LNCaP clone FGC (cell line): ENCODE results near the gene HOXA5.

Experiments
- DNase-seq: peaks from one replicate; pipeline ENCODE4 v3.0.0-alpha.2; 2011; ENCODE audit warnings: low read depth
- H3K4me3 ChIP-seq: 2 replicates; pipeline ENCODE4 v1.5.1; 2011; ENCODE audit warnings: mild to moderate bottlenecking, low read depth, low read length, control low read depth
- TF ChIP-seq, protein P1 (sequence below): IDR thresholded peaks from 2 replicates; pipeline ENCODE4 v1.5.1; 2012; ENCODE audit warnings: mild to moderate bottlenecking; ENCODE audit not compliant: control insufficient read depth, insufficient read depth; ENCODE audit errors: extremely low read depth

Gene HOXA5

DNA sequence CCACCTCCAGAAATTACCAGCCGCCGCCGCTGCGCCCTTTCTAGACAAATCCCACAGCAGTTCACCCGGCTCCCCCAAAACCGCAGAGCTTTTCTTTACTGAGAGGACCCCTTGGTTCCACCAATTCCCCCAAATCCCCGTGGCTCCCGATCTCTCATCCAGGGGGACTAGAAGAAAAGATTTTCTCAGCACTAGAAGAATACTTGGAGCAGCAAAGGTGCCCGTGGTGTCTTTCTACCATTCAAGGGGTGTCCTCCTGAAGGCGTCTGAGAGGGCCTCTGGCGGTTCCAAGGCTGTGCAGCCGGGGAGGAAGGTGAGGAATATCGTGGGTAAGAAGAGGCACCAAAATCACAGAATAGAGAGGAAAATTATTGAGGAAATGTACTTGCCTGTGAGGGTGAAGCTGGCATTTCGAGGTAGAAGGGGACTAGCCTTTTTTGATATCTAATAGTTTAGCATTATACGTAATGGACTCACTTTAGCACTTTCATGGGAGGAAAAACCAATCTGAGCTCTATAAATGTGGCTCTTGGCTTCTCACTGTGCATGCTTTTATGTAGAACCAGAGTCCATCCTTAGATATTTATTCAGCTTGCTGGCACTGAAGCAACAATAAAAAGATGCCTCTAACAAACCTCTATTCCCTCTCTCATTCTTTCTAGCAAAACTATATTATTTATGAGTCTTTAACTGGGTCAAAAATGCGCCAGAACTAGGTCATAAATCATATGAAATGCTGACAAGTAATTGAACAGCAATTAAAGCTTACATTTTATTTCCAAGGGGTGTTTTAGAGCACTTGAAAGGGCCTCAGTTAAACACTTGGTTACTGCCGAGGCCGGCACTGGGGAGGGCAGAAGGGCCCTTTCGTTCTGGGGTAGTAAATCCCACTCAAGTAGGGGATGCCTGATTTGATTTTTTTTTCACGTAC lies 27.2 kb downstream of the HOXA5 start:
- TF ChIP-seq, protein P1, sequence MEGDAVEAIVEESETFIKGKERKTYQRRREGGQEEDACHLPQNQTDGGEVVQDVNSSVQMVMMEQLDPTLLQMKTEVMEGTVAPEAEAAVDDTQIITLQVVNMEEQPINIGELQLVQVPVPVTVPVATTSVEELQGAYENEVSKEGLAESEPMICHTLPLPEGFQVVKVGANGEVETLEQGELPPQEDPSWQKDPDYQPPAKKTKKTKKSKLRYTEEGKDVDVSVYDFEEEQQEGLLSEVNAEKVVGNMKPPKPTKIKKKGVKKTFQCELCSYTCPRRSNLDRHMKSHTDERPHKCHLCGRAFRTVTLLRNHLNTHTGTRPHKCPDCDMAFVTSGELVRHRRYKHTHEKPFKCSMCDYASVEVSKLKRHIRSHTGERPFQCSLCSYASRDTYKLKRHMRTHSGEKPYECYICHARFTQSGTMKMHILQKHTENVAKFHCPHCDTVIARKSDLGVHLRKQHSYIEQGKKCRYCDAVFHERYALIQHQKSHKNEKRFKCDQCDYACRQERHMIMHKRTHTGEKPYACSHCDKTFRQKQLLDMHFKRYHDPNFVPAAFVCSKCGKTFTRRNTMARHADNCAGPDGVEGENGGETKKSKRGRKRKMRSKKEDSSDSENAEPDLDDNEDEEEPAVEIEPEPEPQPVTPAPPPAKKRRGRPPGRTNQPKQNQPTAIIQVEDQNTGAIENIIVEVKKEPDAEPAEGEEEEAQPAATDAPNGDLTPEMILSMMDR, result no peak
- no peak overlapping the region for H3K4me3 ChIP-seq
- no peak for DNase-seq

DNA sequence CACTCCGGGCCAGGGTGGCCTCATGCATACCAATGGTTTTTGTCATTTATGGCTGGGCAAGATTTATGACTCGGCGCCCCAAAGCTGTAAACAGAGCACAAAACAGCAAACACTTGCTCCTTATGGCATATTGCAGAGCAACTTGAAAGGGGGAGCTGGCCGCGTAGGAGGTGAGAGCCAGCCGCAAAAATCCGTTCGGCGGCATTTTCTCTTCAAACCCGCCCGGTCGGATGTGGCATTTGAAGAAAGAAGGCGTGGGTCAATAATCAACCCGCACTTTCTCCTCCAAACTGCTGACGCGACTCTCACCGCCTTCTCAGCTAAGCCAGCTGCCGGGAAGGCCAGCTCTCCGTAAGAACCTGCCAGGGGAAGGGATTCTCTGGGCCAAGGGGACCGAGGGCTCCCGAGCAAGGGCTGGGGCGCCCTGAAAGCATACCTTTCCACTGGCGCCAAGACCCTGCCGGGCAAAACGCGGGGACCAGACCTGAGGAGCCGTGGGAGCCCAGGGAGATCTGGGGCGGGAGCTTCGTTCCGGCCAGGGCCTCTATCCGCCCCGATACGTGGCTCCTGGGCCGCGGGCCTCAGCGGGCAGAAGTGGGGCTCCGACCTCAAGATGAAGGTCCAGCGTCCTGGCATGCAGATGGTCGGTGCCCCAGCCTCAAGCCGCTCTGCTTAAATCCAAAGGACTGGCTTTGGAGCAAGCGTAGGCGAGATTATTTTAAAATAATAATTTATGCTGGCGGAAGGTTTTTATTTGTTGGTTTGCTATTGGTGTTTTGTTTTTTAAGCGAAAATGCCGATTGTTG lies 28.1 kb downstream of the HOXA5 start:
- DNase-seq, result no peak
- no peak overlapping the region for H3K4me3 ChIP-seq
- TF ChIP-seq, protein P1, result no peak

DNA sequence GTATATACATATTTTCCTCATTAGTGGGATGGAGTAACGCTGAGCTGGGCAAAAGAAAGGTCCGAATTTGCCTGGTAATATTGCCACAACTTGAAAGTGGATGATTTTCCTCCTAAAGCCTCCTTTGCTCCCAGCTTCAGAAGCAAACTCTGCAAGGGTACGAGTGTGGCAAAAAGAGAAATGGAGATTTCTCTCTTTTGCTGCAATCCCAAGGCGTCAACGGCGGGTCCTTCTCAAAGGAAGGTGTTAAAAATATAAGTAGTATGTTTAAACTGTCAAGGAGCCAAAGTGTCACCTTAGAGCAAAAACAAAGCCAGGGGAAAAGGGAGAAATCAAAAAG lies 28.6 kb downstream of the HOXA5 start:
- no peak for DNase-seq
- no peak overlapping the region for H3K4me3 ChIP-seq
- TF ChIP-seq, protein P1, result no peak

DNA sequence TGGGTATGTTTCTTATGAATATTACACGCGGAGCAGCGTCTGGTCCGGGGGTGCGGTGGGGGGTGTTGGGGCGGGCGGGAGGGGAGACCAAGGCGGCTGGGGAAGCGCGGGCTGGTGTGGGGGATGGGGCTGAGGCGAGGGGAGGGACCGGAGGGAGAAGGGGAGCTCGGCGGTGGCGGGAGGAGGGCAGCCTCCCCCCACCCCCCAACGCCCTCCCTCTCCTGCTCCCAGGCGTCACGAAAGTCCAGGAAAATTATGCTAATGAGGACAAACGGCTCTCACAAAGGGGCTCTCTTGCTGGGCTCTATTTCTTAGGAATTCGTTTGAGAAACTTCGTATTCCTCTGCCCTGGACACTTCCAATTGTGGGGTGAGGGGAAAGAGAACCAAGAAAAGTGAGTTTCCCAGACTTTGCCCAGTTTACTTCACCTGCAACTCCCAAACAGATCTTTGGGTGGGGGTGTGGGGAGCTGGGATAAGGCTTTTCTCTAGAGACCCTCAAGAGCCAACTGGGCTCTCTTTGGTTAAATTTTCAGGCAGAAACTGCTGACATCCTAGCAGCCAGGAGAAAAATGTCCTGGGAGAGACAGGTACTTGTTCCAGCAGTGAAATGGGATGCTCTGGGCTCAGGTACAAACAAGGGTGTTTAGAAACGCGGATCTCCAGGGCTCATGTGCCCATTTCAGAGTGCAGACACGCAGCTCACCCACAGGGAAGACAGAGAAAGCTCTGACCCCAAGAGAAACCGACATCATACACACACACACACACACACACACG lies 29.3 kb downstream of the HOXA5 start:
- DNase-seq, result no peak
- TF ChIP-seq, protein P1, result no peak
- no peak overlapping the region for H3K4me3 ChIP-seq

DNA sequence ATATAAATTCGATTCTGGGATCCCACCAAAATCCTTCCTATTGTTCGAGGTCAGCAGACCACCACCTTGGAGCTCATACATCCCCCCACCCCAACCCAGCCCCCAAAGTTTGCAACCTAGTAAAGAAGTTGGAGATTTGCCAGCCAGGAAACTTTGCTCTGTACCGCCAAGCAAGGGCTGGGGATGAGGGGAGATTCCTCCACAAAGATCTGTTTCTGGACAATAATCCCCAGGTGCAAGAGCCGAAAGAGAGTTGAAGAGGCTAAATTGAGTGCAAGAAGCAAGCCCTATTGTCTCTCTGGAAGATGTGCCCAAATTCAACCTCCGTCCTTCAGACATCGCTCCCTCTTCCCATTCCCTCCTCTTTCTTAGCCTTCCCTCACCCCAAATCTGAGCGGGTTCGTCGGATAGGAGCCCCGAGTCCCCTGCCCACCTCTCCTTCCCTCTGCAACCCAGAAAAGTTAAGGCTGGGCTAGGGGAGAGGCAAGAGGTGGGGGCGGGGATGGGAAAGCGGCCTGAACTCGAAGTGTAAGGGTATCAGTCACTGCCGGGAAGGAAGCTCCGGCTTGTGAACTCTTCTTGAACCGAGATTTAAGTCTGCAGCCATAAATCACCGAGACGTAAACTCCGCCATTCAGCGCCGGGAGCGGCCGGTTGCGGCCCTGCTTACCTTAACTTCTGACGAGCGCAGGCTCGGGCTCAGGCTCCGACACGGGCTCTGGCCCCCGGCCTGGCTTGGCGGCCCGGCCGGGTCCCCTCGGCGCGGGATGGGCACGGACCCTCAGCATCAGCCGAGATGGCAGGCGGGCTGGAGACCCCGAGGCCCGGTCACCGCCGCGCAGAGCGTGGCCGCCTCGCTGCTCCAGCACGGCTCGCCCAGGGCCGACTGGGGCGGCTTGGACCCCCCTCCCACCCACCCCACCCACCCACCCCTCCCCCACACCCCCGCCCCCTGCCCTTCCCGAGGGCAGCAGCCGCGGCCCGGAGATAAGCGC lies 30.2 kb downstream of the HOXA5 start:
- TF ChIP-seq, protein P1, result no peak
- no peak overlapping the region for H3K4me3 ChIP-seq
- DNase-seq, result no peak

DNA sequence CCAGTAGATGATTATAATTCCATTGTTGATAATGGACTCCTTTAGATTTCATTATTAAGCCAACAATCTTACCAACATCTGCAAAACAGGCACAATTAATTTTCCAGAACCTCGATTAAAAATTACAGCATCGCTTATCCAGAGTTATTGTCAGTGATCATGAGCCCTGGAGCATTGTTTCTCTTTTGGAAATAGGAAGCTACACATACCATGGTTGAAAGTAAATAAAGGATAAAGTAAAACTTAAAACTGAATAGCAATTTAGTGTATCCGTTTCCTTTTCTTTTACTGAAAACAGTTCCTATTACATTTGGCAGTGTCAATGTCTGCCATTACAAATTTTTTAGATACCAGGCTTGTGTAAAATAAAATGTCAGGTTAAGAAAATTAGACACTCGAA lies 31.1 kb downstream of the HOXA5 start:
- no peak for DNase-seq
- TF ChIP-seq, protein P1, result no peak
- H3K4me3 ChIP-seq, result no peak overlapping the region
